NCI-H748 (cell line): ENCODE results near the gene CDC42BPA.
A peak's percentile ranks its signal among the peaks of the same experiment; 100 is the strongest.
"Not testable (repeated sequence)": the region's sequence is repeated elsewhere in the genome, so short reads cannot be mapped to it uniquely, and the experiment has no call there.

Experiments
- DNase-seq: peaks from one replicate; lab custom pipeline; 2025; ENCODE audit not compliant: unreplicated experiment; lab: John Stamatoyannopoulos, UW

The CDC42BPA gene

GRCh38 chr1:227140376-227140775 lies 177.9 kb downstream of the CDC42BPA start:
- no peak for DNase-seq

- DNase-seq = no peak
Measured at GRCh38 chr1:227136210-227136820, 182.0 kb downstream of the CDC42BPA start.

- DNase-seq = no peak
Measured at GRCh38 chr1:227134686-227135314, 183.5 kb downstream of the CDC42BPA start.

GRCh38 chr1:227132695-227133094 lies 185.6 kb downstream of the CDC42BPA start:
- not testable (repeated sequence) for DNase-seq

- peak; percentile 4 for DNase-seq
Measured at GRCh38 chr1:227131193-227131592, 187.1 kb downstream of the CDC42BPA start.

- no peak for DNase-seq
Measured at GRCh38 chr1:227127891-227128290, 190.4 kb downstream of the CDC42BPA start.

- DNase-seq = peak; percentile 6
Measured at GRCh38 chr1:227125929-227126545, 192.3 kb downstream of the CDC42BPA start.

GRCh38 chr1:227124473-227124872 lies 193.8 kb downstream of the CDC42BPA start:
- DNase-seq = no peak

- no peak for DNase-seq
Measured at GRCh38 chr1:227120826-227121225, 197.5 kb downstream of the CDC42BPA start.

GRCh38 chr1:227112538-227112937 lies 205.8 kb downstream of the CDC42BPA start:
- DNase-seq = no peak

- DNase-seq = no peak
Measured at GRCh38 chr1:227111782-227112181, 206.5 kb downstream of the CDC42BPA start.

GRCh38 chr1:227105291-227105690 lies 213.0 kb downstream of the CDC42BPA start:
- not testable (repeated sequence) for DNase-seq

GRCh38 chr1:227102056-227102455 lies 216.2 kb downstream of the CDC42BPA start:
- DNase-seq = no peak

GRCh38 chr1:227094249-227094966 lies 223.9 kb downstream of the CDC42BPA start:
- DNase-seq = peak; percentile 0

- no peak for DNase-seq
Measured at GRCh38 chr1:227093309-227093708, 225.0 kb downstream of the CDC42BPA start.

- DNase-seq = no peak
Measured at GRCh38 chr1:227092069-227092468, 226.2 kb downstream of the CDC42BPA start.

GRCh38 chr1:227086636-227087035 lies 231.7 kb downstream of the CDC42BPA start:
- DNase-seq = no peak

- DNase-seq = no peak
Measured at GRCh38 chr1:227082999-227083746, 235.1 kb downstream of the CDC42BPA start.

GRCh38 chr1:227077783-227078182 lies 240.5 kb downstream of the CDC42BPA start:
- no peak for DNase-seq

- no peak for DNase-seq
Measured at GRCh38 chr1:227073786-227074185, 244.5 kb downstream of the CDC42BPA start.

GRCh38 chr1:227072991-227073390 lies 245.3 kb downstream of the CDC42BPA start:
- no peak for DNase-seq
